Stimulated activated CD4-positive, alpha-beta T cell treated with anti-CD3 and anti-CD28 coated beads, Interleukin-15, amount 100 ng/mL, for 24 hours (primary cell): ENCODE data around the gene TNRC6C.

ENCODE experiments used
- DNase-seq: peaks from one replicate; pipeline ENCODE4 v3.0.0-alpha.2; 2020

TNRC6C gene

GRCh38 chr17:78116411-78116810 lies 157.9 kb downstream of the TNRC6C start:
- no peak for DNase-seq

GRCh38 chr17:78117027-78117981 lies 158.8 kb downstream of the TNRC6C start:
- no peak for DNase-seq

- no peak for DNase-seq
Observed at GRCh38 chr17:78118801-78119241, 160.3 kb downstream of the TNRC6C start.

- no peak for DNase-seq
Observed at GRCh38 chr17:78120537-78120936, 162.0 kb downstream of the TNRC6C start.

- DNase-seq, result peak; percentile 74
Observed at GRCh38 chr17:78120971-78121800, 162.7 kb downstream of the TNRC6C start.

GRCh38 chr17:78121801-78122215 lies 163.3 kb downstream of the TNRC6C start:
- no peak for DNase-seq

GRCh38 chr17:78122216-78122930 lies 163.9 kb downstream of the TNRC6C start:
- peak; percentile 28 for DNase-seq

- DNase-seq, result no peak
Observed at GRCh38 chr17:78122931-78123249, 164.4 kb downstream of the TNRC6C start.

GRCh38 chr17:78123258-78123929 lies 164.9 kb downstream of the TNRC6C start:
- no peak for DNase-seq

GRCh38 chr17:78124081-78124835 lies 165.8 kb downstream of the TNRC6C start:
- DNase-seq, result peak; percentile 31

GRCh38 chr17:78124836-78125137 lies 166.3 kb downstream of the TNRC6C start:
- DNase-seq, result no peak

GRCh38 chr17:78125138-78125913 lies 166.8 kb downstream of the TNRC6C start:
- peak; percentile 58 for DNase-seq

- peak; percentile 35 for DNase-seq
Observed at GRCh38 chr17:78125976-78126894, 167.7 kb downstream of the TNRC6C start.

- no peak for DNase-seq
Observed at GRCh38 chr17:78126895-78127238, 168.4 kb downstream of the TNRC6C start.

GRCh38 chr17:78127239-78127887 lies 168.9 kb downstream of the TNRC6C start:
- peak; percentile 81 for DNase-seq

GRCh38 chr17:78127888-78128550 lies 169.5 kb downstream of the TNRC6C start:
- peak; percentile 48 for DNase-seq

GRCh38 chr17:78128551-78129350 lies 170.2 kb downstream of the TNRC6C start, which contains the start of gene TMC6:
Gene TMC6 (minus strand): TSS chr17:78128755. CDS start chr17:78126832, 1,923 bp downstream.
- DNase-seq, result peak; percentile 74
